HG03460 (cell line): ENCODE data around the gene TBX5.

Experiments
- ATAC-seq: cut with Tn5 transposase; IDR thresholded peaks from one replicate; pipeline ENCODE4 v1.9.1; 2021; ENCODE audit not compliant: unreplicated experiment

The TBX5 gene

GRCh38 chr12:114328292-114328691 is 77.7 kb downstream of the TBX5 start:
- ATAC-seq, result no peak

- ATAC-seq, result no peak
These were observed 78.2 kb downstream of the TBX5 start for GRCh38 chr12:114327765-114328164.

- ATAC-seq, result no peak
These were observed 84.4 kb downstream of the TBX5 start for GRCh38 chr12:114321524-114321923.

- no peak for ATAC-seq
These were observed 85.0 kb downstream of the TBX5 start for GRCh38 chr12:114320968-114321367.

GRCh38 chr12:114320101-114320500 is 85.8 kb downstream of the TBX5 start:
- ATAC-seq, result no peak

- no peak for ATAC-seq
These were observed 86.5 kb downstream of the TBX5 start for GRCh38 chr12:114319422-114319821.

GRCh38 chr12:114318984-114319383 is 87.0 kb downstream of the TBX5 start:
- ATAC-seq, result no peak

GRCh38 chr12:114316076-114316475 is 89.9 kb downstream of the TBX5 start:
- ATAC-seq, result no peak

GRCh38 chr12:114314974-114315720 is 90.8 kb downstream of the TBX5 start:
- ATAC-seq, result no peak

GRCh38 chr12:114314403-114314802 is 91.5 kb downstream of the TBX5 start:
- no peak for ATAC-seq

- ATAC-seq, result no peak
These were observed 92.0 kb downstream of the TBX5 start for GRCh38 chr12:114313910-114314309.

GRCh38 chr12:114311974-114312373 is 94.0 kb downstream of the TBX5 start:
- no peak for ATAC-seq

GRCh38 chr12:114306646-114307045 is 99.3 kb downstream of the TBX5 start:
- no peak for ATAC-seq

GRCh38 chr12:114305446-114305845 is 100.5 kb downstream of the TBX5 start:
- ATAC-seq, result no peak
